IMR-90 (cell line): ENCODE data around the gene CDKN1A. TPM values are rescaled to one million over a fixed set of nuclear protein-coding genes. Genes with fewer than 3 reads are reported as not detected.

Source experiments
- ATAC-seq: fragments of 200-7000 bp; cut with Tn5 transposase; 2 replicates; pipeline ENCODE4 v1.9.1; 2020; ENCODE audit warnings: low read depth, mild to moderate bottlenecking, moderate library complexity
- BruUV-seq: library from RNA; stranded (reverse); fragments of 400-500 nt; replicated peaks from 2 replicates; lab custom pipeline; 2021; lab: Mats Ljungman, UMichigan
- CTCF ChIA-PET: fragments of 300-600 bp; formaldehyde crosslinking; extraction: SDS; loops from one replicate; lab custom pipeline; 2021; ENCODE audit warnings: antibody characterized with exemption; lab: Yijun Ruan, JAX
- POLR2A ChIA-PET: fragments of 300-600 bp; sonication (Branson Sonifier 250); formaldehyde crosslinking; loops from one replicate; lab custom pipeline; 2022; ENCODE audit warnings: antibody characterized with exemption; ENCODE audit not compliant: unreplicated experiment; lab: Charles Lee
- DNase-seq: peaks from one replicate; pipeline ENCODE4 v3.0.0; 2013
- H2AFZ ChIP-seq: replicated peaks from 2 replicates; pipeline ENCODE3; 2013; ENCODE audit warnings: low read length, mild to moderate bottlenecking; ENCODE audit not compliant: poor library complexity
- H2AK5ac ChIP-seq: 2 replicates; pipeline ENCODE4 v1.6.1; 2013; ENCODE audit warnings: low read depth, low read length, inconsistent platforms
- H2AK9ac ChIP-seq: replicated peaks from 2 replicates; pipeline ENCODE3; 2013; ENCODE audit warnings: mild to moderate bottlenecking, low read depth, low read length, moderate library complexity; ENCODE audit not compliant: poor library complexity
- H2BK120ac ChIP-seq: 2 replicates; pipeline ENCODE4 v1.6.1; 2013; ENCODE audit warnings: low read depth, low read length, inconsistent platforms
- H2BK15ac ChIP-seq: 3 replicates; pipeline ENCODE4 v1.6.1; 2013; ENCODE audit warnings: low read depth, low read length, inconsistent platforms
- H2BK20ac ChIP-seq: 2 replicates; pipeline ENCODE4 v1.6.1; 2013; ENCODE audit warnings: low read depth, mild to moderate bottlenecking, inconsistent platforms, low read length, moderate library complexity
- H2BK5ac ChIP-seq: 2 replicates; pipeline ENCODE4 v1.6.1; 2013; ENCODE audit warnings: mild to moderate bottlenecking, low read depth, low read length, inconsistent platforms; ENCODE audit not compliant: poor library complexity, severe bottlenecking
- H3K14ac ChIP-seq: replicated peaks from 2 replicates; pipeline ENCODE4 v1.6.1; 2013; ENCODE audit warnings: low read depth, low read length, inconsistent platforms
- H3K18ac ChIP-seq: 2 replicates; pipeline ENCODE4 v1.6.1; 2013; ENCODE audit warnings: low read depth, low read length, control low read depth
- H3K23ac ChIP-seq: 2 replicates; pipeline ENCODE4 v1.6.1; 2013; ENCODE audit warnings: low read depth, low read length, inconsistent platforms
- H3K27ac ChIP-seq: 2 replicates; pipeline ENCODE4 v1.5.1; 2013; ENCODE audit warnings: mild to moderate bottlenecking, control low read depth, low read length; ENCODE audit not compliant: insufficient read depth
- H3K27me3 ChIP-seq: 2 replicates; pipeline ENCODE4 v1.6.1; 2013; ENCODE audit warnings: low read length; ENCODE audit not compliant: control insufficient read depth, insufficient read depth
- H3K36me3 ChIP-seq: 2 replicates; pipeline ENCODE4 v1.6.1; 2013; ENCODE audit warnings: low read length, mixed read lengths; ENCODE audit not compliant: control insufficient read depth, insufficient read depth
- H3K4ac ChIP-seq: 2 replicates; pipeline ENCODE4 v1.6.1; 2013; ENCODE audit warnings: low read depth, low read length, inconsistent platforms
- H3K4me1 ChIP-seq: 2 replicates; pipeline ENCODE4 v1.6.1; 2013; ENCODE audit warnings: low read length, mixed read lengths; ENCODE audit not compliant: control insufficient read depth, insufficient read depth
- H3K4me2 ChIP-seq: 2 replicates; pipeline ENCODE4 v1.6.1; 2013; ENCODE audit warnings: low read depth, mild to moderate bottlenecking, control low read depth, low read length, moderate library complexity
- H3K4me3 ChIP-seq: 2 replicates; pipeline ENCODE4 v1.5.1; 2013; ENCODE audit warnings: low read depth, mild to moderate bottlenecking, control low read depth, low read length, moderate library complexity; ENCODE audit not compliant: insufficient read depth
- H3K56ac ChIP-seq: 2 replicates; pipeline ENCODE4 v1.6.1; 2013; ENCODE audit warnings: low read length, inconsistent platforms; ENCODE audit not compliant: insufficient read depth; ENCODE audit errors: extremely low read depth
- H3K79me1 ChIP-seq, 2 experiments: 2 replicates each; pipeline ENCODE4 v1.6.1; 2013; ENCODE audit warnings: low read length in 2 of 2, inconsistent platforms in 1 of 2, low read depth in 1 of 2
- H3K9ac ChIP-seq: 2 replicates; pipeline ENCODE4 v1.6.1; 2013; ENCODE audit warnings: low read depth, low read length, control low read depth
- H3K9me1 ChIP-seq: 2 replicates; pipeline ENCODE4 v1.6.1; 2013; ENCODE audit warnings: low read length, inconsistent platforms; ENCODE audit not compliant: insufficient read depth
- H3K9me3 ChIP-seq: 2 replicates; pipeline ENCODE4 v1.6.1; 2013; ENCODE audit warnings: low read length; ENCODE audit not compliant: control insufficient read depth, insufficient read depth
- H4K20me1 ChIP-seq: 2 replicates; pipeline ENCODE4 v1.6.1; 2013; ENCODE audit warnings: low read length, inconsistent platforms; ENCODE audit not compliant: insufficient read depth
- H4K5ac ChIP-seq: 2 replicates; pipeline ENCODE4 v1.6.1; 2013; ENCODE audit warnings: mild to moderate bottlenecking, low read depth, low read length, control low read depth
- H4K8ac ChIP-seq, 2 experiments: 2 replicates each; pipeline ENCODE4 v1.6.1; 2013; ENCODE audit warnings: low read depth in 2 of 2, low read length in 2 of 2, control low read depth in 1 of 2, inconsistent platforms in 1 of 2
- H4K91ac ChIP-seq: 2 replicates; pipeline ENCODE4 v1.6.1; 2013; ENCODE audit warnings: low read depth, low read length, inconsistent platforms; ENCODE audit not compliant: insufficient read depth
- BHLHE40 ChIP-seq: fragments of 150-350 bp; IDR thresholded peaks from 2 replicates; pipeline ENCODE4 v1.6.1; 2016; ENCODE audit warnings: mild to moderate bottlenecking, low read depth, low read length
- CEBPB ChIP-seq: IDR thresholded peaks from 2 replicates; pipeline ENCODE4 v1.6.1; 2012; ENCODE audit warnings: low read depth, low read length, improper control_type of control experiment
- CHD1 ChIP-seq: IDR thresholded peaks from 2 replicates; pipeline ENCODE4 v1.6.1; 2012; ENCODE audit warnings: low read depth, low read length, improper control_type of control experiment
- FOS ChIP-seq: fragments of 150-350 bp; IDR thresholded peaks from 2 replicates; pipeline ENCODE4 v1.6.1; 2016; ENCODE audit warnings: low read depth, low read length
- MAFK ChIP-seq: IDR thresholded peaks from 2 replicates; pipeline ENCODE4 v1.6.1; 2012; ENCODE audit warnings: low read depth, low read length, improper control_type of control experiment
- MAZ ChIP-seq: IDR thresholded peaks from 2 replicates; pipeline ENCODE4 v1.6.1; 2012; ENCODE audit warnings: low read depth, mild to moderate bottlenecking, low read length, improper control_type of control experiment, moderate library complexity, borderline replicate concordance
- MXI1 ChIP-seq: IDR thresholded peaks from 2 replicates; pipeline ENCODE4 v1.6.1; 2012; ENCODE audit warnings: low read depth, mild to moderate bottlenecking, low read length, moderate library complexity, borderline replicate concordance
- NFE2L2 ChIP-seq: fragments of 150-350 bp; IDR thresholded peaks from 2 replicates; pipeline ENCODE4 v1.6.1; 2016; ENCODE audit warnings: low read depth, mild to moderate bottlenecking, low read length
- POLR2A ChIP-seq: IDR thresholded peaks from 2 replicates; pipeline ENCODE4 v1.6.1; 2012; ENCODE audit warnings: mild to moderate bottlenecking, low read depth, low read length
- RAD21 ChIP-seq: IDR thresholded peaks from 2 replicates; pipeline ENCODE4 v1.6.1; 2012; ENCODE audit warnings: low read length, improper control_type of control experiment
- RCOR1 ChIP-seq: IDR thresholded peaks from 2 replicates; pipeline ENCODE4 v1.6.1; 2012; ENCODE audit warnings: mild to moderate bottlenecking, low read length, improper control_type of control experiment; ENCODE audit not compliant: insufficient replicate concordance
- RFX5 ChIP-seq: IDR thresholded peaks from 2 replicates; pipeline ENCODE4 v1.8.0; 2012; ENCODE audit warnings: low read depth, mild to moderate bottlenecking, low read length, moderate library complexity
- SMC3 ChIP-seq: fragments of 150-350 bp; IDR thresholded peaks from 2 replicates; pipeline ENCODE4 v1.6.1; 2016; ENCODE audit warnings: low read depth, mild to moderate bottlenecking, antibody characterized with exemption, low read length, moderate library complexity
- WGBS, 2 experiments: methylation state at CpG; one replicate each; pipeline versions ENCODE4 v1.1.5 to v1.1.7; 2013; ENCODE audit warnings: missing lambda C conversion rate in 2 of 2; ENCODE audit not compliant: insufficient read length in 1 of 2; ENCODE audit errors: extremely low coverage in 2 of 2; 5-methylcytosine and 5-hydroxymethylcytosine counted together
- dilution Hi-C: fragments of 300-500 bp; cut with HindIII; formaldehyde crosslinking; loops from one replicate; pipeline ENCODE4 v1.14.3; 2018; ENCODE audit warnings: low sequenced_read_pairs; ENCODE audit not compliant: unreplicated experiment
- in situ Hi-C: fragments of 300-500 bp; cut with MboI; formaldehyde crosslinking; loops from 3 replicates; pipeline ENCODE4 v1.14.3; 2019; ENCODE audit warnings: low sequenced_read_pairs, inconsistent platforms, mixed read lengths
- intact Hi-C: fragments of 100-400 bp; cut with micrococcal nuclease; formaldehyde crosslinking; loops from 2 replicates; pipeline ENCODE4 v1.10.0; 2022
- polyA plus RNA-seq, 3 experiments: library from polyadenylated mRNA; depleted of rRNA; stranded (reverse); fragments of >200 nt; gene quantifications; 2 replicates each; pipeline ENCODE4 v1.2.3, GENCODE V29; 2012; ENCODE audit warnings: low replicate concordance in 1 of 3
- total RNA-seq: library from RNA; depleted of rRNA; stranded (reverse); fragments of >200 nt; gene quantifications from 2 replicates; pipeline ENCODE4 v1.2.3, GENCODE V29; 2012
- TF ChIP-seq, protein P1 (sequence below): conservative IDR thresholded peaks from 2 replicates; pipeline ENCODE4 v1.5.1; 2012; ENCODE audit warnings: mild to moderate bottlenecking, low read depth, low read length, improper control_type of control experiment
- TF ChIP-seq, protein P2 (sequence below): fragments of 150-350 bp; IDR thresholded peaks from 2 replicates; pipeline ENCODE4 v1.6.1; 2017; ENCODE audit warnings: mild to moderate bottlenecking, antibody characterized with exemption, low read length, low read depth
- TF ChIP-seq, protein P3 (sequence below): fragments of 150-350 bp; IDR thresholded peaks from 2 replicates; pipeline ENCODE4 v1.6.1; 2016; ENCODE audit warnings: low read depth, mild to moderate bottlenecking, low read length, moderate library complexity, borderline replicate concordance

Gene CDKN1A
- total and polyA plus RNA-seq, 2 of the 4 experiments (the other 2 are of a cell fraction) = 155 to 576 TPM

DNA sequence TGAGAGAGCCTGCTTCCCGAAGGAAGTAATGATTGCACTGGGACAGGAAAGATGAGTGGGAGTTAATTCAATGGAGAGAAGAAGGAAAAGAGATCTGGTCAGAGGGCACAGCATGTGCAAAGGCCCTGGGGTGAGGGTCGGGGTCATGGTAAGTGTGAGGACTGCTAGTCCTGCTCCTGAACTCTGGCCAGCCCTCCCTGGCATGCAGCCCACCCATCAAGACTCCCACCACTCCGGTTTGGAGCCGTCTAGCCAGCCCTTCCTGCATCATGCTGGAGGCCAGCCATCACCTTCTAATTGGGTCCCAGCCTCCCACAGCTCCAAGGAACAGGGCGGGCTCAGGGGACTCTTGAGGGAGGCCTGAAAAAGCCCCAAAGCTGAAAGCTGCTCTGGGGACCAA, 42.2 kb upstream of the CDKN1A start:
- Histone ChIP-seq H2AK9ac (no peak overlapping the region), H3K14ac (no peak overlapping the region), H3K4me1 (peaks cover 7% of the 10 kb centered on the region; the same call in 1 of the 2 replicates), H2AK5ac (no peak overlapping the region), H2BK5ac (no peak overlapping the region), H3K9ac (no peak overlapping the region), H2BK20ac (no peak overlapping the region), H4K20me1 (no peaks in the 10 kb centered on the region), H2AFZ (no peak overlapping the region), H2BK120ac (no peak overlapping the region), H3K23ac (no peak overlapping the region), H3K9me3 (no peaks in the 10 kb centered on the region), H2BK15ac (no peak overlapping the region), H4K91ac (no peak overlapping the region), H4K5ac (no peak overlapping the region), H3K27ac (no peak overlapping the region), H3K4me3 (no peak overlapping the region), H4K8ac (no peak overlapping the region), H3K9me1 (no peaks in the 10 kb centered on the region), H3K79me1 (0 out of 4 replicates have a peak, but pooled peaks cover 0 to 2% of the 10 kb centered on the region in 2 experiments), H3K4ac (no peak overlapping the region), H3K18ac (no peak overlapping the region), H3K27me3 (no peaks in the 10 kb centered on the region), H3K36me3 (no peaks in the 10 kb centered on the region), H3K56ac (no peak overlapping the region), H3K4me2 (no peak overlapping the region)
- CTCF ChIA-PET = no interaction called here
- dilution Hi-C loops (no loop called here), intact Hi-C loops (no loop called here), in situ Hi-C loops (no loop called here)
- 100% methylated on average over 1 of the region's 5 CpGs; no CpG with 5 or more reads in 1 of the 2 experiments for WGBS, 2 experiments
- BruUV-seq = no TSS peak
- no peak for TF ChIP-seq MXI1
- no peak for TF ChIP-seq RFX5
- no peak for TF ChIP-seq CEBPB
- TF ChIP-seq BHLHE40 = no peak
- no peak for TF ChIP-seq MAZ
- no peak for TF ChIP-seq POLR2A
- no peak for TF ChIP-seq RCOR1
- no peak for TF ChIP-seq NFE2L2
- TF ChIP-seq, protein P1, sequence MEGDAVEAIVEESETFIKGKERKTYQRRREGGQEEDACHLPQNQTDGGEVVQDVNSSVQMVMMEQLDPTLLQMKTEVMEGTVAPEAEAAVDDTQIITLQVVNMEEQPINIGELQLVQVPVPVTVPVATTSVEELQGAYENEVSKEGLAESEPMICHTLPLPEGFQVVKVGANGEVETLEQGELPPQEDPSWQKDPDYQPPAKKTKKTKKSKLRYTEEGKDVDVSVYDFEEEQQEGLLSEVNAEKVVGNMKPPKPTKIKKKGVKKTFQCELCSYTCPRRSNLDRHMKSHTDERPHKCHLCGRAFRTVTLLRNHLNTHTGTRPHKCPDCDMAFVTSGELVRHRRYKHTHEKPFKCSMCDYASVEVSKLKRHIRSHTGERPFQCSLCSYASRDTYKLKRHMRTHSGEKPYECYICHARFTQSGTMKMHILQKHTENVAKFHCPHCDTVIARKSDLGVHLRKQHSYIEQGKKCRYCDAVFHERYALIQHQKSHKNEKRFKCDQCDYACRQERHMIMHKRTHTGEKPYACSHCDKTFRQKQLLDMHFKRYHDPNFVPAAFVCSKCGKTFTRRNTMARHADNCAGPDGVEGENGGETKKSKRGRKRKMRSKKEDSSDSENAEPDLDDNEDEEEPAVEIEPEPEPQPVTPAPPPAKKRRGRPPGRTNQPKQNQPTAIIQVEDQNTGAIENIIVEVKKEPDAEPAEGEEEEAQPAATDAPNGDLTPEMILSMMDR = no peak
- no peak for TF ChIP-seq MAFK
- no peak for TF ChIP-seq RAD21
- TF ChIP-seq FOS = no peak
- TF ChIP-seq SMC3 = no peak
- no peak for TF ChIP-seq CHD1
- TF ChIP-seq, protein P2, sequence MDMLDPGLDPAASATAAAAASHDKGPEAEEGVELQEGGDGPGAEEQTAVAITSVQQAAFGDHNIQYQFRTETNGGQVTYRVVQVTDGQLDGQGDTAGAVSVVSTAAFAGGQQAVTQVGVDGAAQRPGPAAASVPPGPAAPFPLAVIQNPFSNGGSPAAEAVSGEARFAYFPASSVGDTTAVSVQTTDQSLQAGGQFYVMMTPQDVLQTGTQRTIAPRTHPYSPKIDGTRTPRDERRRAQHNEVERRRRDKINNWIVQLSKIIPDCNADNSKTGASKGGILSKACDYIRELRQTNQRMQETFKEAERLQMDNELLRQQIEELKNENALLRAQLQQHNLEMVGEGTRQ = no peak
- TF ChIP-seq, protein P3, sequence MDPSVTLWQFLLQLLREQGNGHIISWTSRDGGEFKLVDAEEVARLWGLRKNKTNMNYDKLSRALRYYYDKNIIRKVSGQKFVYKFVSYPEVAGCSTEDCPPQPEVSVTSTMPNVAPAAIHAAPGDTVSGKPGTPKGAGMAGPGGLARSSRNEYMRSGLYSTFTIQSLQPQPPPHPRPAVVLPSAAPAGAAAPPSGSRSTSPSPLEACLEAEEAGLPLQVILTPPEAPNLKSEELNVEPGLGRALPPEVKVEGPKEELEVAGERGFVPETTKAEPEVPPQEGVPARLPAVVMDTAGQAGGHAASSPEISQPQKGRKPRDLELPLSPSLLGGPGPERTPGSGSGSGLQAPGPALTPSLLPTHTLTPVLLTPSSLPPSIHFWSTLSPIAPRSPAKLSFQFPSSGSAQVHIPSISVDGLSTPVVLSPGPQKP = no peak
- ATAC-seq (no peak), DNase-seq (no peak)
- POLR2A ChIA-PET = no interaction called here
